HepG2 (cell line): ENCODE measurements around the gene PLD4. TPM values are rescaled to one million over a fixed set of nuclear protein-coding genes. Genes with fewer than 3 reads are reported as not detected.
A peak's percentile ranks its signal among the peaks of the same experiment; 100 is the strongest.

Experiments used
- ATAC-seq: fragments of 200-7000 bp; cut with Tn5 transposase; 3 replicates; pipeline ENCODE4 v1.9.1; 2020; ENCODE audit warnings: mild to moderate bottlenecking, moderate library complexity
- BruUV-seq: library from RNA; stranded (reverse); fragments of 400-500 nt; replicated peaks from 2 replicates; lab custom pipeline; 2021; lab: Mats Ljungman, UMichigan
- CTCF ChIA-PET: fragments of 300-600 bp; formaldehyde crosslinking; extraction: SDS; loops from one replicate; lab custom pipeline; 2021; ENCODE audit warnings: low total read pairs, inconsistent platforms, low intra/inter-chr PET ratio; lab: Yijun Ruan, JAX
- POLR2A ChIA-PET: fragments of 350-600 bp; sonication (Branson Sonifier 250); formaldehyde crosslinking; loops from one replicate; lab custom pipeline; 2020; ENCODE audit warnings: antibody characterized with exemption, inconsistent platforms; lab: Yijun Ruan, JAX
- DNase-seq: peaks from one replicate; pipeline ENCODE4 v3.0.0-alpha.2; 2015; ENCODE audit warnings: low spot score
- FAIRE-seq: peaks from 3 replicates; lab custom pipeline; 2011; peaks lifted over from hg19 to GRCh38; lab: Jason Lieb, UNC
- H2AFZ ChIP-seq: one replicate; pipeline ENCODE4 v1.6.1; 2011; ENCODE audit warnings: low read length, inconsistent platforms
- H3K27ac ChIP-seq: fragments of 300-600 bp; 3 replicates; pipeline ENCODE4 v1.8.0; 2011; ENCODE audit warnings: mixed run types, mild to moderate bottlenecking, mixed read lengths, low read length, inconsistent platforms; ENCODE audit not compliant: insufficient read depth; ENCODE audit errors: extremely low read length
- H3K27me3 ChIP-seq, 2 experiments: fragments of 200-600 bp in 1 of 2; 2 replicates in 1 of 2; 3 replicates in 1 of 2; pipeline versions ENCODE4 v1.6.0 to v1.8.0; 2011; ENCODE audit warnings: low read length in 2 of 2, mild to moderate bottlenecking in 2 of 2, moderate library complexity in 2 of 2, inconsistent platforms in 1 of 2; ENCODE audit not compliant: insufficient read depth in 2 of 2, control insufficient read depth in 1 of 2
- H3K36me3 ChIP-seq, 2 experiments: fragments of 200-600 bp in 1 of 2; replicated peaks in 1 of 2; 2 replicates in 1 of 2; 3 replicates in 1 of 2; pipeline versions ENCODE4 v1.5.1 to v1.8.0; 2011; ENCODE audit warnings: low read length in 2 of 2, inconsistent platforms in 1 of 2; ENCODE audit not compliant: insufficient read depth in 2 of 2, control insufficient read depth in 1 of 2
- H3K4me1 ChIP-seq: 2 replicates; pipeline ENCODE4 v1.5.1; 2012; ENCODE audit warnings: low read length, inconsistent platforms; ENCODE audit not compliant: insufficient read depth
- H3K4me2 ChIP-seq: 2 replicates; pipeline ENCODE4 v1.6.0; 2011; ENCODE audit warnings: low read depth, low read length, inconsistent platforms
- H3K4me3 ChIP-seq, 3 experiments: fragments of 200-600 bp in 1 of 3; sonication (generic), shearing (Covaris generic) in 1 of 3; replicated peaks in 1 of 3; 2 replicates each; pipeline ENCODE4 v1.5.1; 2011 to 2016; ENCODE audit warnings: low read length in 3 of 3, inconsistent platforms in 2 of 3, low read depth in 2 of 3, mild to moderate bottlenecking in 2 of 3, control low read depth in 1 of 3, mixed read lengths in 1 of 3; ENCODE audit not compliant: insufficient read depth in 1 of 3
- H3K79me2 ChIP-seq: one replicate; pipeline ENCODE4 v1.6.1; 2011; ENCODE audit warnings: low read length, inconsistent platforms; ENCODE audit not compliant: insufficient read depth
- H3K9ac ChIP-seq: 2 replicates; pipeline ENCODE4 v1.6.0; 2011; ENCODE audit warnings: mild to moderate bottlenecking, low read depth, low read length, inconsistent platforms; ENCODE audit not compliant: insufficient read depth
- H3K9me3 ChIP-seq: 2 replicates; pipeline ENCODE4 v1.5.1; 2012; ENCODE audit warnings: mild to moderate bottlenecking, low read length
- H4K20me1 ChIP-seq: 2 replicates; pipeline ENCODE4 v1.6.0; 2011; ENCODE audit warnings: inconsistent platforms, mild to moderate bottlenecking, low read length, moderate library complexity; ENCODE audit not compliant: insufficient read depth
- HNRNPLL ChIP-seq: fragments of 200-400 bp; formaldehyde crosslinking; IDR thresholded peaks from 2 replicates; pipeline ENCODE4 v1.6.1; 2017; ENCODE audit warnings: mild to moderate bottlenecking, low read depth, low read length; ENCODE audit not compliant: poor library complexity, severe bottlenecking
- NFATC3 ChIP-seq: sonication (generic); formaldehyde crosslinking; IDR thresholded peaks from 2 replicates; pipeline ENCODE4 v1.5.1; 2020; ENCODE audit warnings: mild to moderate bottlenecking, missing genetic modification reagents
- NFIB ChIP-seq: sonication (generic); formaldehyde crosslinking; IDR thresholded peaks from 2 replicates; pipeline ENCODE4 v1.9.0; 2021; ENCODE audit warnings: missing genetic modification reagents, mild to moderate bottlenecking, borderline replicate concordance
- NFKB2 ChIP-seq: sonication (generic); formaldehyde crosslinking; IDR thresholded peaks from 2 replicates; pipeline ENCODE4 v1.4.0; 2020; ENCODE audit warnings: missing genetic modification reagents, borderline replicate concordance
- NFYC ChIP-seq: IDR thresholded peaks from 2 replicates; pipeline ENCODE4 v1.6.1; 2016; ENCODE audit warnings: missing genetic modification reagents, missing compliant biosample characterization
- NR2F2 ChIP-seq: IDR thresholded peaks from 2 replicates; pipeline ENCODE4 v1.6.1; 2012; ENCODE audit warnings: low read depth, inconsistent platforms, borderline replicate concordance
- PCBP2 ChIP-seq: fragments of 200-400 bp; formaldehyde crosslinking; optimal IDR thresholded peaks from 2 replicates; pipeline ENCODE3; 2018; ENCODE audit warnings: low read length, low read depth; ENCODE audit not compliant: poor library complexity, severe bottlenecking
- STAG1 ChIP-seq: sonication (generic); formaldehyde crosslinking; IDR thresholded peaks from 2 replicates; pipeline ENCODE4 v1.4.0; 2020; ENCODE audit warnings: missing genetic modification reagents
- TBX3 ChIP-seq: fragments of 450-650 bp; IDR thresholded peaks from 2 replicates; pipeline ENCODE4 v1.6.1; 2017; ENCODE audit warnings: antibody characterized with exemption, mild to moderate bottlenecking, inconsistent platforms, borderline replicate concordance
- ZFP91 ChIP-seq: sonication (generic); formaldehyde crosslinking; IDR thresholded peaks from 2 replicates; pipeline ENCODE4 v1.9.0; 2022; ENCODE audit warnings: missing genetic modification reagents, mild to moderate bottlenecking, borderline replicate concordance
- ZNF121 ChIP-seq: sonication (generic); formaldehyde crosslinking; IDR thresholded peaks from 2 replicates; pipeline ENCODE4 v1.5.0; 2020; ENCODE audit warnings: mild to moderate bottlenecking, missing genetic modification reagents
- WGBS: methylation state at CpG from one replicate; pipeline ENCODE4 v1.1.6; 2017; ENCODE audit warnings: low lambda C conversion rate; 5-methylcytosine and 5-hydroxymethylcytosine counted together
- in situ Hi-C: cut with HindIII; loops from 2 replicates; pipeline ENCODE4 v1.10.0; 2017; ENCODE audit warnings: low pct_unique_long_range_greater_than_20kb; ENCODE audit not compliant: extremely low pct_ligation_motif_present
- intact Hi-C: fragments of 100-400 bp; cut with micrococcal nuclease; formaldehyde crosslinking; loops from one replicate; pipeline ENCODE4 v1.10.0; 2022; ENCODE audit not compliant: unreplicated experiment
- polyA plus RNA-seq, 8 experiments: library from polyadenylated mRNA; depleted of rRNA in 3 of 8; stranded (reverse) in 7 of 8; unstranded in 1 of 8; fragments of >200 nt; fragmentation: Illumina TruSeq in 4 of 8; extraction: Trizol in 4 of 8; gene quantifications; 2 replicates each; pipeline versions ENCODE4 v1.2.1 to v1.2.3, GENCODE V29; 2011 to 2016; ENCODE audit warnings: low read depth in 4 of 8, missing spikeins in 1 of 8, mixed read lengths in 1 of 8; ENCODE audit not compliant: insufficient read depth in 1 of 8
- total RNA-seq, 5 experiments: library from RNA; depleted of rRNA; stranded (reverse); fragments of >200 nt; fragmentation: Illumina TruSeq; extraction: Trizol; gene quantifications; 2 replicates each; pipeline ENCODE4 v1.2.3, GENCODE V29; 2016; ENCODE audit warnings: low read depth in 1 of 5
- TF ChIP-seq, protein P1 (sequence below): sonication (generic); formaldehyde crosslinking; IDR thresholded peaks from 2 replicates; pipeline ENCODE4 v1.5.0; 2020; ENCODE audit warnings: missing genetic modification reagents

The PLD4 gene
- total and polyA plus RNA-seq, 2 of the 13 experiments (the other 11 are each of a cell fraction or from before 2014, with no cell fraction given): not detected

GRCh38 chr14:104974665-104975390, 50.1 kb downstream of the PLD4 start:
- WGBS: 17% methylated on average over 1 of the region's 14 CpGs
- intact Hi-C loops (loop anchor here (5.0 kb wide), 1 partner anchor 47 kb away; the partner anchor contains the start of gene CDCA4), in situ Hi-C loops (loop anchor here (5.0 kb wide), 1 partner anchor 72 kb away; no protein-coding TSS in a partner anchor)
- Histone ChIP-seq H3K36me3 (no peaks in the 10 kb centered on the region), H3K27me3 (peaks cover 14 to 82% of the 10 kb centered on the region in 2 experiments), H3K27ac (no peak overlapping the region), H3K9me3 (no peaks in the 10 kb centered on the region), H3K4me2 (no peak overlapping the region), H3K4me3 (no peak overlapping the region), H3K9ac (no peak overlapping the region), H2AFZ (no peak overlapping the region), H3K4me1 (peaks cover 45% of the 10 kb centered on the region), H4K20me1 (no peaks in the 10 kb centered on the region), H3K79me2 (no peaks in the 10 kb centered on the region)
- ATAC-seq (no peak), DNase-seq (no peak), FAIRE-seq (no peak)
- no peak for TF ChIP-seq NFYC
- TF ChIP-seq PCBP2: no peak
- BruUV-seq: no TSS peak
- CTCF ChIA-PET: interaction anchor here (6.7 kb wide), 1 partner anchor 70 kb away, joined by 146 read pairs; no protein-coding TSS in a partner anchor
- POLR2A ChIA-PET: interaction anchor here (1.7 kb wide), 1 partner anchor 46 kb away, joined by 5 read pairs; the partner anchor contains the start of gene CDCA4

- H3K9me3 ChIP-seq: no peaks in the 10 kb centered on the region
- peaks cover 53% of the 10 kb centered on the region for H3K4me1 ChIP-seq
- H3K4me2 ChIP-seq: peak overlapping the region; percentile 52
- 4% methylated on average over 4 of the region's 21 CpGs for WGBS
- H3K27me3 ChIP-seq: peaks cover 11 to 81% of the 10 kb centered on the region in 2 experiments
- no peak overlapping the region for H3K9ac ChIP-seq
- no peak for FAIRE-seq
- intact Hi-C loops: loop anchor here (1.0 to 5.0 kb wide), 2 partner anchors 47 to 70 kb away; partner anchors contain the start of gene CDCA4
- DNase-seq: no peak
- H2AFZ ChIP-seq: no peak overlapping the region
- ATAC-seq: peak; percentile 10; the same call in 2 of the 3 replicates
- H3K79me2 ChIP-seq: no peaks in the 10 kb centered on the region
- no peaks in the 10 kb centered on the region for H3K36me3 ChIP-seq
- POLR2A ChIA-PET: interaction anchor here (1.7 kb wide), 1 partner anchor 45 kb away, joined by 5 read pairs; the partner anchor contains the start of gene CDCA4
- CTCF ChIA-PET: interaction anchor here (1.4 to 6.7 kb wide), 2 partner anchors 69 to 111 kb away, joined by 4 to 146 read pairs; no protein-coding TSS in a partner anchor
- H3K4me3 ChIP-seq: peak overlapping the region in 1 of 3 experiments; percentile 42; a peak in 1 of 6 replicates
- H3K27ac ChIP-seq: no peak overlapping the region
- BruUV-seq: no TSS peak
- no peaks in the 10 kb centered on the region for H4K20me1 ChIP-seq
- in situ Hi-C loops: no loop called here
- TF ChIP-seq ZNF121 (CRISPR knock-in tag) (no peak), STAG1 (CRISPR knock-in tag) (peak; percentile 42; the same call in 1 of the 2 replicates), HNRNPLL (no peak), ZFP91 (CRISPR knock-in tag) (peak; percentile 24; the same call in 1 of the 2 replicates), NFKB2 (no peak), NFIB (no peak), NR2F2 (no peak), TBX3 (no peak), NFATC3 (CRISPR knock-in tag) (no peak)
- TF ChIP-seq, protein P1, sequence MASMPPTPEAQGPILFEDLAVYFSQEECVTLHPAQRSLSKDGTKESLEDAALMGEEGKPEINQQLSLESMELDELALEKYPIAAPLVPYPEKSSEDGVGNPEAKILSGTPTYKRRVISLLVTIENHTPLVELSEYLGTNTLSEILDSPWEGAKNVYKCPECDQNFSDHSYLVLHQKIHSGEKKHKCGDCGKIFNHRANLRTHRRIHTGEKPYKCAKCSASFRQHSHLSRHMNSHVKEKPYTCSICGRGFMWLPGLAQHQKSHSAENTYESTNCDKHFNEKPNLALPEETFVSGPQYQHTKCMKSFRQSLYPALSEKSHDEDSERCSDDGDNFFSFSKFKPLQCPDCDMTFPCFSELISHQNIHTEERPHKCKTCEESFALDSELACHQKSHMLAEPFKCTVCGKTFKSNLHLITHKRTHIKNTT: no peak
Measured at GRCh38 chr14:104975481-104976197, 51.0 kb downstream of the PLD4 start.
